ENCODE data around the gene LIMS1.
"Not testable (repeated sequence)": the region's sequence is repeated elsewhere in the genome, so short reads cannot be mapped to it uniquely, and the experiment has no call there.

The LIMS1 gene

GRCh38 chr2:108632332-108633160 lies 98.3 kb downstream of the LIMS1 start:
- H3K4me3 ChIP-seq (ENCODE audit: low read depth, low read length): no peak overlapping the region

GRCh38 chr2:108633409-108633808 lies 99.1 kb downstream of the LIMS1 start:
- H3K4me3 ChIP-seq (ENCODE audit: low read depth, low read length): no peak overlapping the region

- H3K4me3 ChIP-seq (ENCODE audit: low read depth, low read length): no peak overlapping the region
These were observed 99.7 kb downstream of the LIMS1 start for GRCh38 chr2:108634011-108634410.

- H3K4me3 ChIP-seq (ENCODE audit: low read depth, low read length): no peak overlapping the region
These were observed 100.4 kb downstream of the LIMS1 start for GRCh38 chr2:108634576-108635160.

- no peak overlapping the region for H3K4me3 ChIP-seq (ENCODE audit: low read depth, low read length)
These were observed 101.5 kb downstream of the LIMS1 start for GRCh38 chr2:108635630-108636354.

- H3K4me3 ChIP-seq (ENCODE audit: low read depth, low read length): no peak overlapping the region
These were observed 103.0 kb downstream of the LIMS1 start for GRCh38 chr2:108637304-108637669.

GRCh38 chr2:108640731-108641130 lies 106.5 kb downstream of the LIMS1 start:
- H3K4me3 ChIP-seq (ENCODE audit: low read depth, low read length): no peak overlapping the region

- no peak overlapping the region for H3K4me3 ChIP-seq (ENCODE audit: low read depth, low read length)
These were observed 107.5 kb downstream of the LIMS1 start for GRCh38 chr2:108641756-108642155.

GRCh38 chr2:108643261-108643849 lies 109.1 kb downstream of the LIMS1 start:
- H3K4me3 ChIP-seq (ENCODE audit: low read depth, low read length): no peak overlapping the region

GRCh38 chr2:108643862-108644261 lies 109.6 kb downstream of the LIMS1 start:
- not testable (repeated sequence) for H3K4me3 ChIP-seq (ENCODE audit: low read depth, low read length)

- H3K4me3 ChIP-seq (ENCODE audit: low read depth, low read length): not testable (repeated sequence)
These were observed 110.2 kb downstream of the LIMS1 start for GRCh38 chr2:108644446-108644845.

GRCh38 chr2:108648796-108649195 lies 114.5 kb downstream of the LIMS1 start:
- not testable (repeated sequence) for H3K4me3 ChIP-seq (ENCODE audit: low read depth, low read length)

GRCh38 chr2:108650465-108650864 lies 116.2 kb downstream of the LIMS1 start:
- not testable (repeated sequence) for H3K4me3 ChIP-seq (ENCODE audit: low read depth, low read length)

- H3K4me3 ChIP-seq (ENCODE audit: low read depth, low read length): not testable (repeated sequence)
These were observed 117.2 kb downstream of the LIMS1 start for GRCh38 chr2:108651468-108651867.

GRCh38 chr2:108652187-108652931 lies 118.1 kb downstream of the LIMS1 start:
- not testable (repeated sequence) for H3K4me3 ChIP-seq (ENCODE audit: low read depth, low read length)

- not testable (repeated sequence) for H3K4me3 ChIP-seq (ENCODE audit: low read depth, low read length)
These were observed 119.2 kb downstream of the LIMS1 start for GRCh38 chr2:108653425-108653824.

GRCh38 chr2:108653849-108654248 lies 119.6 kb downstream of the LIMS1 start:
- H3K4me3 ChIP-seq (ENCODE audit: low read depth, low read length): not testable (repeated sequence)

GRCh38 chr2:108654521-108655125 lies 120.4 kb downstream of the LIMS1 start:
- not testable (repeated sequence) for H3K4me3 ChIP-seq (ENCODE audit: low read depth, low read length)

- H3K4me3 ChIP-seq (ENCODE audit: low read depth, low read length): not testable (repeated sequence)
These were observed 121.0 kb downstream of the LIMS1 start for GRCh38 chr2:108655270-108655669.

GRCh38 chr2:108656282-108656681 lies 122.0 kb downstream of the LIMS1 start:
- H3K4me3 ChIP-seq (ENCODE audit: low read depth, low read length): not testable (repeated sequence)
